GM23338 (cell line): ENCODE results near the gene AP2M1. TPM values are rescaled to one million over a fixed set of nuclear protein-coding genes. Genes with fewer than 3 reads are reported as not detected.

Experiments used
- ATAC-seq: fragments of 200-7000 bp; cut with Tn5 transposase; 3 replicates; pipeline ENCODE4 v1.9.1; 2020
- DNase-seq: peaks from one replicate; pipeline ENCODE4 v3.0.0-alpha.2; 2015; ENCODE audit warnings: low spot score
- H2AFZ ChIP-seq: fragments of 200-600 bp; sonication (generic); 2 replicates; pipeline ENCODE4 v1.8.0; 2016; ENCODE audit warnings: antibody characterized with exemption, mild to moderate bottlenecking, moderate library complexity
- H3F3A ChIP-seq: fragments of 200-600 bp; sonication (generic); replicated peaks from 2 replicates; pipeline ENCODE4 v1.8.0; 2017; ENCODE audit warnings: antibody characterized with exemption, mixed run types, low read depth
- H3K27ac ChIP-seq: fragments of 200-600 bp; sonication (generic); 2 replicates; pipeline ENCODE4 v1.6.1; 2016; ENCODE audit warnings: low read depth
- H3K27me3 ChIP-seq: fragments of 200-600 bp; sonication (generic); 2 replicates; pipeline ENCODE4 v1.8.0; 2016; ENCODE audit warnings: mild to moderate bottlenecking, mixed run types, moderate library complexity; ENCODE audit not compliant: insufficient read depth
- H3K36me3 ChIP-seq: fragments of 200-600 bp; sonication (generic); 2 replicates; pipeline ENCODE4 v1.8.0; 2016; ENCODE audit warnings: mild to moderate bottlenecking; ENCODE audit not compliant: insufficient read depth
- H3K4me1 ChIP-seq: fragments of 200-600 bp; sonication (generic); 2 replicates; pipeline ENCODE4 v1.8.0; 2016; ENCODE audit warnings: mild to moderate bottlenecking, moderate library complexity; ENCODE audit not compliant: insufficient read depth
- H3K4me2 ChIP-seq: fragments of 200-600 bp; sonication (generic); 2 replicates; pipeline ENCODE4 v1.7.1; 2017; ENCODE audit warnings: mixed run types
- H3K4me3 ChIP-seq: fragments of 200-600 bp; sonication (generic); 2 replicates; pipeline ENCODE4 v1.6.1; 2016; ENCODE audit warnings: mixed run types
- H3K79me2 ChIP-seq: fragments of 200-600 bp; sonication (generic); replicated peaks from 2 replicates; pipeline ENCODE4 v1.8.0; 2017; ENCODE audit warnings: mild to moderate bottlenecking; ENCODE audit not compliant: insufficient read depth
- H3K9me2 ChIP-seq: fragments of 200-600 bp; sonication (generic); 2 replicates; pipeline ENCODE4 v1.8.0; 2017; ENCODE audit not compliant: insufficient read depth
- H4K20me1 ChIP-seq: fragments of 200-600 bp; sonication (generic); replicated peaks from 2 replicates; pipeline ENCODE4 v1.8.0; 2017; ENCODE audit warnings: mild to moderate bottlenecking; ENCODE audit not compliant: insufficient read depth
- H3K27ac Mint-ChIP-seq: 2 replicates; pipeline ENCODE4 v1.8.0; 2020; ENCODE audit warnings: inconsistent platforms, mild to moderate bottlenecking, moderate library complexity, mixed read lengths
- H3K27me3 Mint-ChIP-seq: 3 replicates; pipeline ENCODE4 v1.8.0; 2022; ENCODE audit warnings: low read depth, mild to moderate bottlenecking, moderate library complexity, mixed read lengths, inconsistent platforms; ENCODE audit not compliant: insufficient read depth, poor library complexity
- H3K36me3 Mint-ChIP-seq: 3 replicates; pipeline ENCODE4 v1.8.0; 2021; ENCODE audit warnings: low read depth, mild to moderate bottlenecking, inconsistent platforms, moderate library complexity, mixed read lengths
- H3K4me1 Mint-ChIP-seq: 3 replicates; pipeline ENCODE4 v1.8.0; 2020; ENCODE audit warnings: mild to moderate bottlenecking, inconsistent platforms, mixed read lengths
- H3K4me3 Mint-ChIP-seq: 3 replicates; pipeline ENCODE4 v1.8.0; 2021; ENCODE audit warnings: moderate library complexity, mild to moderate bottlenecking, inconsistent platforms, mixed read lengths
- H3K9me3 Mint-ChIP-seq: 3 replicates; pipeline ENCODE4 v1.8.0; 2020; ENCODE audit warnings: moderate library complexity, mild to moderate bottlenecking, inconsistent platforms, mixed read lengths
- EZH2 ChIP-seq: fragments of 200-600 bp; sonication (generic); IDR thresholded peaks from one replicate; pipeline ENCODE4 v1.8.0; 2017; ENCODE audit warnings: antibody characterized with exemption, mild to moderate bottlenecking, low read depth; ENCODE audit not compliant: unreplicated experiment
- EZH2phosphoT487 ChIP-seq: fragments of 200-600 bp; sonication (generic); IDR thresholded peaks from one replicate; pipeline ENCODE4 v1.8.1; 2018; ENCODE audit warnings: antibody characterized with exemption; ENCODE audit not compliant: unreplicated experiment
- JUNB ChIP-seq: IDR thresholded peaks from one replicate; pipeline ENCODE4 v1.6.1; 2016; ENCODE audit warnings: antibody characterized with exemption; ENCODE audit not compliant: unreplicated experiment
- NANOG ChIP-seq: IDR thresholded peaks from 2 replicates; pipeline ENCODE4 v1.6.1; 2016; ENCODE audit warnings: antibody characterized with exemption, borderline replicate concordance
- POLR2AphosphoS5 ChIP-seq: IDR thresholded peaks from 2 replicates; pipeline ENCODE4 v1.6.1; 2016; ENCODE audit warnings: antibody characterized with exemption, low read depth
- STAT1 ChIP-seq: IDR thresholded peaks from one replicate; pipeline ENCODE4 v1.6.1; 2016; ENCODE audit warnings: antibody characterized with exemption; ENCODE audit not compliant: unreplicated experiment
- ZNF114 ChIP-seq: fragments of 250-450 bp; sonication (Bioruptor Pico); IDR thresholded peaks from 2 replicates; pipeline ENCODE4 v1.5.0; 2020; ENCODE audit warnings: mild to moderate bottlenecking, moderate library complexity
- ZNF331 ChIP-seq: fragments of 250-450 bp; sonication (Bioruptor Pico); IDR thresholded peaks from 2 replicates; pipeline ENCODE4 v1.5.0; 2020; ENCODE audit warnings: low read depth, mild to moderate bottlenecking, moderate library complexity
- polyA plus RNA-seq: library from polyadenylated mRNA; unstranded; fragments of >200 nt; fragmentation: Nextera tagmentation; extraction: Ambion mirVana; gene quantifications from 2 replicates; pipeline ENCODE4 v1.2.1, GENCODE V29; 2016
- total RNA-seq: library from RNA; depleted of rRNA; stranded (reverse); fragments of >200 nt; shearing (Covaris generic); gene quantifications from 2 replicates; pipeline ENCODE4 v1.2.3, GENCODE V29; 2014
- TF ChIP-seq, protein P1 (sequence below): IDR thresholded peaks from one replicate; pipeline ENCODE4 v1.6.1; 2018; ENCODE audit warnings: antibody characterized with exemption; ENCODE audit not compliant: unreplicated experiment
- TF ChIP-seq, protein P2 (sequence below), 2 experiments: fragments of 200-600 bp in 1 of 2; sonication (generic) in 1 of 2; conservative IDR thresholded peaks; 2 replicates each; pipeline versions ENCODE4 v1.5.1 to v1.6.1; 2016 to 2017; ENCODE audit warnings: antibody characterized with exemption in 2 of 2, low read depth in 2 of 2, mild to moderate bottlenecking in 2 of 2, moderate library complexity in 1 of 2
- TF ChIP-seq, protein P3 (sequence below): IDR thresholded peaks from 2 replicates; pipeline ENCODE4 v1.6.1; 2016; ENCODE audit warnings: antibody characterized with exemption

Gene AP2M1
- total and polyA plus RNA-seq, 2 experiments from 2014 or later = 215 to 305 TPM

DNA sequence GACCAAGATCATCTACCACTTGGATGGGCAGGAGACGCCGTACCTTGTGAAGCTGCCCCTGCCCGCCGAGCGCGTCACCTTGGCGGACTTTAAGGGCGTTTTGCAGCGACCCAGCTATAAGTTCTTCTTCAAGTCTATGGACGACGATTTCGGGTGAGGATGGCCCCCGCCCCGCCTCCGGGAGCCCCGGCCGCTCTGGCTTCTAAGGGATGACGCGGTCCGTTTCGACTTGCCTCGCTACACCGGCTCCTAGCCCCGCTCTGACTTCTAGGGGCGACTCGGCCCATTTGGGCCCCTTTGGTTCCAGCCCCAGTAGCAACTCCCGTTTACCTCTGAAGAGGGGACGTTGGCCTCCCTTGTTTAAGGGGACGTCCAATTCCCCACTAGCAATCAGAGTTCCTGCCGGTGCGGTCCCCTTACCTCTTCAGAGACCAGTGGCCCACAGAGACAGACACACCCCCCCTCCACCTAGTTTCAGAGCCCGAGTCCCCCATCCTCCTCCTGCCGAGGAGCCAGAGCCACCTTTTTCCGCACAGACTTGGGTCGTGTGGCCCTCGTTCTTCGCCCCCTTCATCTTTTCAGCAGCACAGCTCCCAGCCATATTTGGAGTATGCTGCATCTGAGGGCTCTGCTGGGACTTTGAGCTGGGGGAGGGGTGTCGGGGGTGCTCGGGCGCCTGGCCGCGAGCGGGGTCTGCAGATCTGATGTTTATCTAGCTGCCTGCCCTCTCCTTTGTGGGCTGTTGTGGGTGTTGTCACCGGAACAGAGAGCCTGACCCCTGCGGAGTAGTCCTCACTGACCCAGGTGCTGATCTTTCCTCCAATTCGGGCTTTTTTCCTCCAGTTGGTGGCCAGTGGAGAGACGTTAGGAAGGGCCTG is 18.8 kb upstream of the AP2M1 start:
- Histone ChIP-seq H4K20me1 (0 out of 2 replicates have a peak, but pooled peaks cover 7% of the 10 kb centered on the region), H3K36me3 (no peaks in the 10 kb centered on the region; the same call in 1 of the 2 replicates), H3K4me1 (peaks cover 20% of the 10 kb centered on the region), H3K27me3 (no peaks in the 10 kb centered on the region), H3K4me2 (peak overlapping the region; percentile 98), H3K4me3 (peak overlapping the region; percentile 95), H3K9me2 (no peaks in the 10 kb centered on the region), H3K79me2 (peaks cover 50% of the 10 kb centered on the region), H3K27ac (peak overlapping the region; percentile 90), H2AFZ (peak overlapping the region; percentile 95), H3F3A (peaks cover 18% of the 10 kb centered on the region)
- Mint-ChIP-seq H3K27me3 (peaks cover 10% of the 10 kb centered on the region), H3K4me3 (peak overlapping the region; percentile 98), H3K4me1 (peaks cover 18% of the 10 kb centered on the region; the same call in 2 of the 3 replicates), H3K36me3 (peaks cover 7% of the 10 kb centered on the region), H3K9me3 (no peaks in the 10 kb centered on the region), H3K27ac (peak overlapping the region; percentile 97)
- no peak for TF ChIP-seq NANOG
- TF ChIP-seq, protein P1, sequence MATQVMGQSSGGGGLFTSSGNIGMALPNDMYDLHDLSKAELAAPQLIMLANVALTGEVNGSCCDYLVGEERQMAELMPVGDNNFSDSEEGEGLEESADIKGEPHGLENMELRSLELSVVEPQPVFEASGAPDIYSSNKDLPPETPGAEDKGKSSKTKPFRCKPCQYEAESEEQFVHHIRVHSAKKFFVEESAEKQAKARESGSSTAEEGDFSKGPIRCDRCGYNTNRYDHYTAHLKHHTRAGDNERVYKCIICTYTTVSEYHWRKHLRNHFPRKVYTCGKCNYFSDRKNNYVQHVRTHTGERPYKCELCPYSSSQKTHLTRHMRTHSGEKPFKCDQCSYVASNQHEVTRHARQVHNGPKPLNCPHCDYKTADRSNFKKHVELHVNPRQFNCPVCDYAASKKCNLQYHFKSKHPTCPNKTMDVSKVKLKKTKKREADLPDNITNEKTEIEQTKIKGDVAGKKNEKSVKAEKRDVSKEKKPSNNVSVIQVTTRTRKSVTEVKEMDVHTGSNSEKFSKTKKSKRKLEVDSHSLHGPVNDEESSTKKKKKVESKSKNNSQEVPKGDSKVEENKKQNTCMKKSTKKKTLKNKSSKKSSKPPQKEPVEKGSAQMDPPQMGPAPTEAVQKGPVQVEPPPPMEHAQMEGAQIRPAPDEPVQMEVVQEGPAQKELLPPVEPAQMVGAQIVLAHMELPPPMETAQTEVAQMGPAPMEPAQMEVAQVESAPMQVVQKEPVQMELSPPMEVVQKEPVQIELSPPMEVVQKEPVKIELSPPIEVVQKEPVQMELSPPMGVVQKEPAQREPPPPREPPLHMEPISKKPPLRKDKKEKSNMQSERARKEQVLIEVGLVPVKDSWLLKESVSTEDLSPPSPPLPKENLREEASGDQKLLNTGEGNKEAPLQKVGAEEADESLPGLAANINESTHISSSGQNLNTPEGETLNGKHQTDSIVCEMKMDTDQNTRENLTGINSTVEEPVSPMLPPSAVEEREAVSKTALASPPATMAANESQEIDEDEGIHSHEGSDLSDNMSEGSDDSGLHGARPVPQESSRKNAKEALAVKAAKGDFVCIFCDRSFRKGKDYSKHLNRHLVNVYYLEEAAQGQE = peak; percentile 23
- TF ChIP-seq ZNF331 (CRISPR knock-in tag) = no peak
- no peak for TF ChIP-seq EZH2phosphoT487
- DNase-seq = peak; percentile 61
- peak; percentile 38 for ATAC-seq

DNA sequence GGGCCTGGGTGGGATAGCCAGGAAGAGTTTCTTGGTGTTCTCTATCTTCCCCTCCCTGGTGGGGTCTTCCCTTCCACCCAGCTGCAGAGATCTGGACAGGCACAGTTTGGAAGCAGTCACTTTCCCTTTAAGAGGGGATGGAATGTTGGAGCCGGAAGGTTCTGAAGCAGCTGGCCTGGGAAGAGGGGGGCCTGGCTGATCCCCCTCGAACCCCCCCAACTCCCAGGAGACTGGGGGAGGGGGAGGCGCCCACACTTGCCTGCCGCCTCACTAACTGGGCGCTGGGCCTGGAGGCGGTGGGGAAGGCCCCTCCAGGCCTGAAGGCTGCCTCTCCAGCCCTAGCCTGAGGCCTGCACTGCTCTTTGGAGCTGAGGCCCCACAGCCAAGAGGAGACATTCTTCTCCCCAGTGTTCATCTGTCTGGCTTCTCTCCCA is 18.1 kb upstream of the AP2M1 start:
- Mint-ChIP-seq H3K36me3 (peaks cover 7% of the 10 kb centered on the region), H3K9me3 (no peaks in the 10 kb centered on the region), H3K4me3 (peak overlapping the region; percentile 98), H3K27ac (peak overlapping the region; percentile 97), H3K27me3 (peaks cover 12% of the 10 kb centered on the region), H3K4me1 (peaks cover 18% of the 10 kb centered on the region; the same call in 2 of the 3 replicates)
- Histone ChIP-seq H3K4me2 (peak overlapping the region; percentile 98), H3K4me3 (peak overlapping the region; percentile 95), H3K36me3 (no peaks in the 10 kb centered on the region; the same call in 1 of the 2 replicates), H2AFZ (no peak overlapping the region), H3K27ac (peak overlapping the region; percentile 90), H3K9me2 (no peaks in the 10 kb centered on the region), H3F3A (peaks cover 18% of the 10 kb centered on the region), H3K27me3 (no peaks in the 10 kb centered on the region), H4K20me1 (0 out of 2 replicates have a peak, but pooled peaks cover 7% of the 10 kb centered on the region), H3K79me2 (peaks cover 57% of the 10 kb centered on the region), H3K4me1 (peaks cover 20% of the 10 kb centered on the region)
- DNase-seq (peak; percentile 75), ATAC-seq (peak; percentile 59)
- TF ChIP-seq, protein P1 = no peak
- TF ChIP-seq ZNF331 (CRISPR knock-in tag) (no peak), POLR2AphosphoS5 (no peak), EZH2phosphoT487 (no peak), JUNB (no peak), STAT1 (no peak), ZNF114 (CRISPR knock-in tag) (no peak), EZH2 (no peak), NANOG (no peak)
- TF ChIP-seq, protein P2, sequence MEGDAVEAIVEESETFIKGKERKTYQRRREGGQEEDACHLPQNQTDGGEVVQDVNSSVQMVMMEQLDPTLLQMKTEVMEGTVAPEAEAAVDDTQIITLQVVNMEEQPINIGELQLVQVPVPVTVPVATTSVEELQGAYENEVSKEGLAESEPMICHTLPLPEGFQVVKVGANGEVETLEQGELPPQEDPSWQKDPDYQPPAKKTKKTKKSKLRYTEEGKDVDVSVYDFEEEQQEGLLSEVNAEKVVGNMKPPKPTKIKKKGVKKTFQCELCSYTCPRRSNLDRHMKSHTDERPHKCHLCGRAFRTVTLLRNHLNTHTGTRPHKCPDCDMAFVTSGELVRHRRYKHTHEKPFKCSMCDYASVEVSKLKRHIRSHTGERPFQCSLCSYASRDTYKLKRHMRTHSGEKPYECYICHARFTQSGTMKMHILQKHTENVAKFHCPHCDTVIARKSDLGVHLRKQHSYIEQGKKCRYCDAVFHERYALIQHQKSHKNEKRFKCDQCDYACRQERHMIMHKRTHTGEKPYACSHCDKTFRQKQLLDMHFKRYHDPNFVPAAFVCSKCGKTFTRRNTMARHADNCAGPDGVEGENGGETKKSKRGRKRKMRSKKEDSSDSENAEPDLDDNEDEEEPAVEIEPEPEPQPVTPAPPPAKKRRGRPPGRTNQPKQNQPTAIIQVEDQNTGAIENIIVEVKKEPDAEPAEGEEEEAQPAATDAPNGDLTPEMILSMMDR (conservative IDR thresholded peaks at IDR 0.05; ENCODE audit: low read depth in 2 of 2) = no peak
- TF ChIP-seq, protein P3, sequence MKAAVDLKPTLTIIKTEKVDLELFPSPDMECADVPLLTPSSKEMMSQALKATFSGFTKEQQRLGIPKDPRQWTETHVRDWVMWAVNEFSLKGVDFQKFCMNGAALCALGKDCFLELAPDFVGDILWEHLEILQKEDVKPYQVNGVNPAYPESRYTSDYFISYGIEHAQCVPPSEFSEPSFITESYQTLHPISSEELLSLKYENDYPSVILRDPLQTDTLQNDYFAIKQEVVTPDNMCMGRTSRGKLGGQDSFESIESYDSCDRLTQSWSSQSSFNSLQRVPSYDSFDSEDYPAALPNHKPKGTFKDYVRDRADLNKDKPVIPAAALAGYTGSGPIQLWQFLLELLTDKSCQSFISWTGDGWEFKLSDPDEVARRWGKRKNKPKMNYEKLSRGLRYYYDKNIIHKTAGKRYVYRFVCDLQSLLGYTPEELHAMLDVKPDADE = no peak
